HG03175 (cell line): ENCODE data around the gene TMEM170A.

Source experiments
- ATAC-seq: cut with Tn5 transposase; IDR thresholded peaks from one replicate; pipeline ENCODE4 v1.9.1; 2021; ENCODE audit warnings: mild to moderate bottlenecking, moderate library complexity; ENCODE audit not compliant: unreplicated experiment

Gene TMEM170A

GRCh38 chr16:75482434-75483205, 18.1 kb upstream of the TMEM170A start:
- no peak for ATAC-seq

GRCh38 chr16:75481475-75481874, 17.0 kb upstream of the TMEM170A start:
- no peak for ATAC-seq

- ATAC-seq: no peak
Observed at GRCh38 chr16:75479421-75479990, 15.0 kb upstream of the TMEM170A start.

- ATAC-seq: no peak
Observed at GRCh38 chr16:75478480-75479345, 14.2 kb upstream of the TMEM170A start.

GRCh38 chr16:75477680-75478473, 13.4 kb upstream of the TMEM170A start:
- ATAC-seq: no peak

GRCh38 chr16:75476817-75477216, 12.3 kb upstream of the TMEM170A start:
- no peak for ATAC-seq

- ATAC-seq: no peak
Observed at GRCh38 chr16:75475420-75475847, 10.9 kb upstream of the TMEM170A start.

- no peak for ATAC-seq
Observed at GRCh38 chr16:75472908-75473877, 8.7 kb upstream of the TMEM170A start.

- peak; percentile 79 for ATAC-seq
Observed at GRCh38 chr16:75471723-75472633, 7.5 kb upstream of the TMEM170A start.

- no peak for ATAC-seq
Observed at GRCh38 chr16:75466760-75467159, 2.3 kb upstream of the TMEM170A start.

GRCh38 chr16:75463389-75464121, 934 bp downstream of the TMEM170A start:
- peak; percentile 7 for ATAC-seq

GRCh38 chr16:75462806-75463205, 1.7 kb downstream of the TMEM170A start:
- peak; percentile 39 for ATAC-seq

GRCh38 chr16:75461575-75461974, 2.9 kb downstream of the TMEM170A start:
- ATAC-seq: no peak

GRCh38 chr16:75460446-75460845, 4.0 kb downstream of the TMEM170A start:
- ATAC-seq: no peak

- ATAC-seq: no peak
Observed at GRCh38 chr16:75459691-75460090, 4.8 kb downstream of the TMEM170A start.

- ATAC-seq: no peak
Observed at GRCh38 chr16:75458439-75458838, 6.0 kb downstream of the TMEM170A start.

GRCh38 chr16:75458029-75458428, 6.5 kb downstream of the TMEM170A start:
- ATAC-seq: no peak

- no peak for ATAC-seq
Observed at GRCh38 chr16:75457485-75458021, 6.9 kb downstream of the TMEM170A start.
